IMR-90 (cell line): ENCODE data around the gene SMIM36. TPM values are rescaled to one million over a fixed set of nuclear protein-coding genes. Genes with fewer than 3 reads are reported as not detected.

Source experiments
- ATAC-seq: fragments of 200-7000 bp; cut with Tn5 transposase; 2 replicates; pipeline ENCODE4 v1.9.1; 2020; ENCODE audit warnings: low read depth, mild to moderate bottlenecking, moderate library complexity
- BruUV-seq: library from RNA; stranded (reverse); fragments of 400-500 nt; replicated peaks from 2 replicates; lab custom pipeline; 2021; lab: Mats Ljungman, UMichigan
- CTCF ChIA-PET: fragments of 300-600 bp; formaldehyde crosslinking; extraction: SDS; loops from one replicate; lab custom pipeline; 2021; ENCODE audit warnings: antibody characterized with exemption; lab: Yijun Ruan, JAX
- POLR2A ChIA-PET: fragments of 300-600 bp; sonication (Branson Sonifier 250); formaldehyde crosslinking; loops from one replicate; lab custom pipeline; 2022; ENCODE audit warnings: antibody characterized with exemption; ENCODE audit not compliant: unreplicated experiment; lab: Charles Lee
- DNase-seq: peaks from one replicate; pipeline ENCODE4 v3.0.0; 2013
- H2AFZ ChIP-seq: replicated peaks from 2 replicates; pipeline ENCODE3; 2013; ENCODE audit warnings: low read length, mild to moderate bottlenecking; ENCODE audit not compliant: poor library complexity
- H2AK5ac ChIP-seq: 2 replicates; pipeline ENCODE4 v1.6.1; 2013; ENCODE audit warnings: low read depth, low read length, inconsistent platforms
- H2AK9ac ChIP-seq: replicated peaks from 2 replicates; pipeline ENCODE3; 2013; ENCODE audit warnings: mild to moderate bottlenecking, low read depth, low read length, moderate library complexity; ENCODE audit not compliant: poor library complexity
- H2BK120ac ChIP-seq: 2 replicates; pipeline ENCODE4 v1.6.1; 2013; ENCODE audit warnings: low read depth, low read length, inconsistent platforms
- H2BK15ac ChIP-seq: 3 replicates; pipeline ENCODE4 v1.6.1; 2013; ENCODE audit warnings: low read depth, low read length, inconsistent platforms
- H2BK20ac ChIP-seq: 2 replicates; pipeline ENCODE4 v1.6.1; 2013; ENCODE audit warnings: low read depth, mild to moderate bottlenecking, inconsistent platforms, low read length, moderate library complexity
- H2BK5ac ChIP-seq: 2 replicates; pipeline ENCODE4 v1.6.1; 2013; ENCODE audit warnings: mild to moderate bottlenecking, low read depth, low read length, inconsistent platforms; ENCODE audit not compliant: poor library complexity, severe bottlenecking
- H3K14ac ChIP-seq: replicated peaks from 2 replicates; pipeline ENCODE4 v1.6.1; 2013; ENCODE audit warnings: low read depth, low read length, inconsistent platforms
- H3K18ac ChIP-seq: 2 replicates; pipeline ENCODE4 v1.6.1; 2013; ENCODE audit warnings: low read depth, low read length, control low read depth
- H3K23ac ChIP-seq: 2 replicates; pipeline ENCODE4 v1.6.1; 2013; ENCODE audit warnings: low read depth, low read length, inconsistent platforms
- H3K27ac ChIP-seq: 2 replicates; pipeline ENCODE4 v1.5.1; 2013; ENCODE audit warnings: mild to moderate bottlenecking, control low read depth, low read length; ENCODE audit not compliant: insufficient read depth
- H3K27me3 ChIP-seq: 2 replicates; pipeline ENCODE4 v1.6.1; 2013; ENCODE audit warnings: low read length; ENCODE audit not compliant: control insufficient read depth, insufficient read depth
- H3K36me3 ChIP-seq: 2 replicates; pipeline ENCODE4 v1.6.1; 2013; ENCODE audit warnings: low read length, mixed read lengths; ENCODE audit not compliant: control insufficient read depth, insufficient read depth
- H3K4ac ChIP-seq: 2 replicates; pipeline ENCODE4 v1.6.1; 2013; ENCODE audit warnings: low read depth, low read length, inconsistent platforms
- H3K4me1 ChIP-seq: 2 replicates; pipeline ENCODE4 v1.6.1; 2013; ENCODE audit warnings: low read length, mixed read lengths; ENCODE audit not compliant: control insufficient read depth, insufficient read depth
- H3K4me2 ChIP-seq: 2 replicates; pipeline ENCODE4 v1.6.1; 2013; ENCODE audit warnings: low read depth, mild to moderate bottlenecking, control low read depth, low read length, moderate library complexity
- H3K4me3 ChIP-seq: 2 replicates; pipeline ENCODE4 v1.5.1; 2013; ENCODE audit warnings: low read depth, mild to moderate bottlenecking, control low read depth, low read length, moderate library complexity; ENCODE audit not compliant: insufficient read depth
- H3K56ac ChIP-seq: 2 replicates; pipeline ENCODE4 v1.6.1; 2013; ENCODE audit warnings: low read length, inconsistent platforms; ENCODE audit not compliant: insufficient read depth; ENCODE audit errors: extremely low read depth
- H3K79me1 ChIP-seq, 2 experiments: 2 replicates each; pipeline ENCODE4 v1.6.1; 2013; ENCODE audit warnings: low read length in 2 of 2, inconsistent platforms in 1 of 2, low read depth in 1 of 2
- H3K9ac ChIP-seq: 2 replicates; pipeline ENCODE4 v1.6.1; 2013; ENCODE audit warnings: low read depth, low read length, control low read depth
- H3K9me1 ChIP-seq: 2 replicates; pipeline ENCODE4 v1.6.1; 2013; ENCODE audit warnings: low read length, inconsistent platforms; ENCODE audit not compliant: insufficient read depth
- H3K9me3 ChIP-seq: 2 replicates; pipeline ENCODE4 v1.6.1; 2013; ENCODE audit warnings: low read length; ENCODE audit not compliant: control insufficient read depth, insufficient read depth
- H4K20me1 ChIP-seq: 2 replicates; pipeline ENCODE4 v1.6.1; 2013; ENCODE audit warnings: low read length, inconsistent platforms; ENCODE audit not compliant: insufficient read depth
- H4K5ac ChIP-seq: 2 replicates; pipeline ENCODE4 v1.6.1; 2013; ENCODE audit warnings: mild to moderate bottlenecking, low read depth, low read length, control low read depth
- H4K8ac ChIP-seq, 2 experiments: 2 replicates each; pipeline ENCODE4 v1.6.1; 2013; ENCODE audit warnings: low read depth in 2 of 2, low read length in 2 of 2, control low read depth in 1 of 2, inconsistent platforms in 1 of 2
- H4K91ac ChIP-seq: 2 replicates; pipeline ENCODE4 v1.6.1; 2013; ENCODE audit warnings: low read depth, low read length, inconsistent platforms; ENCODE audit not compliant: insufficient read depth
- CEBPB ChIP-seq: IDR thresholded peaks from 2 replicates; pipeline ENCODE4 v1.6.1; 2012; ENCODE audit warnings: low read depth, low read length, improper control_type of control experiment
- CHD1 ChIP-seq: IDR thresholded peaks from 2 replicates; pipeline ENCODE4 v1.6.1; 2012; ENCODE audit warnings: low read depth, low read length, improper control_type of control experiment
- MAFK ChIP-seq: IDR thresholded peaks from 2 replicates; pipeline ENCODE4 v1.6.1; 2012; ENCODE audit warnings: low read depth, low read length, improper control_type of control experiment
- MAZ ChIP-seq: IDR thresholded peaks from 2 replicates; pipeline ENCODE4 v1.6.1; 2012; ENCODE audit warnings: low read depth, mild to moderate bottlenecking, low read length, improper control_type of control experiment, moderate library complexity, borderline replicate concordance
- RCOR1 ChIP-seq: IDR thresholded peaks from 2 replicates; pipeline ENCODE4 v1.6.1; 2012; ENCODE audit warnings: mild to moderate bottlenecking, low read length, improper control_type of control experiment; ENCODE audit not compliant: insufficient replicate concordance
- SMC3 ChIP-seq: fragments of 150-350 bp; IDR thresholded peaks from 2 replicates; pipeline ENCODE4 v1.6.1; 2016; ENCODE audit warnings: low read depth, mild to moderate bottlenecking, antibody characterized with exemption, low read length, moderate library complexity
- WGBS, 2 experiments: methylation state at CpG; one replicate each; pipeline versions ENCODE4 v1.1.5 to v1.1.7; 2013; ENCODE audit warnings: missing lambda C conversion rate in 2 of 2; ENCODE audit not compliant: insufficient read length in 1 of 2; ENCODE audit errors: extremely low coverage in 2 of 2; 5-methylcytosine and 5-hydroxymethylcytosine counted together
- dilution Hi-C: fragments of 300-500 bp; cut with HindIII; formaldehyde crosslinking; loops from one replicate; pipeline ENCODE4 v1.14.3; 2018; ENCODE audit warnings: low sequenced_read_pairs; ENCODE audit not compliant: unreplicated experiment
- in situ Hi-C: fragments of 300-500 bp; cut with MboI; formaldehyde crosslinking; loops from 3 replicates; pipeline ENCODE4 v1.14.3; 2019; ENCODE audit warnings: low sequenced_read_pairs, inconsistent platforms, mixed read lengths
- intact Hi-C: fragments of 100-400 bp; cut with micrococcal nuclease; formaldehyde crosslinking; loops from 2 replicates; pipeline ENCODE4 v1.10.0; 2022
- polyA plus RNA-seq, 3 experiments: library from polyadenylated mRNA; depleted of rRNA; stranded (reverse); fragments of >200 nt; gene quantifications; 2 replicates each; pipeline ENCODE4 v1.2.3, GENCODE V29; 2012; ENCODE audit warnings: low replicate concordance in 1 of 3
- total RNA-seq: library from RNA; depleted of rRNA; stranded (reverse); fragments of >200 nt; gene quantifications from 2 replicates; pipeline ENCODE4 v1.2.3, GENCODE V29; 2012
- TF ChIP-seq, protein P1 (sequence below): fragments of 150-350 bp; IDR thresholded peaks from 2 replicates; pipeline ENCODE4 v1.6.1; 2017; ENCODE audit warnings: mild to moderate bottlenecking, antibody characterized with exemption, low read length, low read depth
- TF ChIP-seq, protein P2 (sequence below): conservative IDR thresholded peaks from 2 replicates; pipeline ENCODE4 v1.5.1; 2012; ENCODE audit warnings: mild to moderate bottlenecking, low read depth, low read length, improper control_type of control experiment
- TF ChIP-seq, protein P3 (sequence below): fragments of 150-350 bp; IDR thresholded peaks from 2 replicates; pipeline ENCODE4 v1.6.1; 2016; ENCODE audit warnings: low read depth, mild to moderate bottlenecking, low read length, moderate library complexity, borderline replicate concordance

The SMIM36 gene
- total and polyA plus RNA-seq, 2 of the 4 experiments (the other 2 are of a cell fraction) = not detected

DNA sequence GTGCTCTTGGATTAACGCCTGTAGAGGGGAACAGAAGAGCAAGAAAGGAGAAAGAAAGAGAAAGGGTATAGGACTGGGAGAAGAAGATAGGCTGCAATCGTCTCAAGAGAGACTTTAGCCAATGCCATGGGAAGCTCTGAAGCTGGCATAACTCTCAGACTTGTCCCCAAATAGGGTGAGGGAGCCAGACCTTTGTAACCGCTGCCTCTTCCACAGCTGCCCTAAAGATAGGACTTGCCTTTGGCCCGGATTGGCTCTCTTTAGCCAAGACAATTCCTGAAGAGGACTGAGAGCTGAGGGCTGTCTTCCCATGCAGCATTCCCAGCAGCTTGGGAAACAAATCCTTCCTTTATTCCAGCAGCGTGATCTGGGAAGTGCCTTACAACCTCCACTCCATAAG is 68.8 kb downstream of the SMIM36 start:
- Histone ChIP-seq H3K56ac (no peak overlapping the region), H2AK5ac (peak overlapping the region; percentile 2), H3K36me3 (no peaks in the 10 kb centered on the region), H4K5ac (peak overlapping the region; percentile 3; the same call in 1 of the 2 replicates), H3K9ac (no peak overlapping the region), H3K27me3 (no peaks in the 10 kb centered on the region), H3K79me1 (no peaks in the 10 kb centered on the region), H3K9me1 (peaks cover 12% of the 10 kb centered on the region), H4K20me1 (no peaks in the 10 kb centered on the region), H3K23ac (0 out of 2 replicates have a peak overlapping the region, but pooled peaks have one; percentile 15), H2BK15ac (peak overlapping the region; percentile 47; the same call in 1 of the 3 replicates), H2BK20ac (peak overlapping the region; percentile 57), H4K91ac (peak overlapping the region; percentile 14; the same call in 1 of the 2 replicates), H3K18ac (peak overlapping the region; percentile 76; the same call in 1 of the 2 replicates), H3K27ac (peak overlapping the region; percentile 13; the same call in 1 of the 2 replicates), H2AK9ac (no peak overlapping the region), H3K4ac (peak overlapping the region; percentile 30; the same call in 1 of the 2 replicates), H2BK5ac (no peak overlapping the region), H4K8ac (0 out of 4 replicates have a peak overlapping the region, but pooled peaks of 1 of the 2 experiments have one; percentile 14), H2AFZ (no peak overlapping the region), H3K9me3 (no peaks in the 10 kb centered on the region), H3K4me1 (peaks cover 18% of the 10 kb centered on the region), H3K4me2 (no peak overlapping the region), H2BK120ac (peak overlapping the region; percentile 71; the same call in 1 of the 2 replicates), H3K14ac (peak overlapping the region; percentile 60), H3K4me3 (no peak overlapping the region)
- DNase-seq = no peak
- ChIA-PET CTCF (no interaction called here), POLR2A (interaction anchor here (0.6 kb wide), 1 partner anchor 10 kb away, joined by 3 read pairs; no protein-coding TSS in a partner anchor)
- intact Hi-C loops (no loop called here), in situ Hi-C loops (no loop called here), dilution Hi-C loops (no loop called here)
- no peak for ATAC-seq
- TF ChIP-seq MAFK = no peak
- no peak for TF ChIP-seq CEBPB
- no peak for TF ChIP-seq SMC3
- no peak for TF ChIP-seq MAZ
- no peak for TF ChIP-seq RCOR1
- no peak for TF ChIP-seq CHD1
- TF ChIP-seq, protein P1, sequence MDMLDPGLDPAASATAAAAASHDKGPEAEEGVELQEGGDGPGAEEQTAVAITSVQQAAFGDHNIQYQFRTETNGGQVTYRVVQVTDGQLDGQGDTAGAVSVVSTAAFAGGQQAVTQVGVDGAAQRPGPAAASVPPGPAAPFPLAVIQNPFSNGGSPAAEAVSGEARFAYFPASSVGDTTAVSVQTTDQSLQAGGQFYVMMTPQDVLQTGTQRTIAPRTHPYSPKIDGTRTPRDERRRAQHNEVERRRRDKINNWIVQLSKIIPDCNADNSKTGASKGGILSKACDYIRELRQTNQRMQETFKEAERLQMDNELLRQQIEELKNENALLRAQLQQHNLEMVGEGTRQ = no peak
- TF ChIP-seq, protein P2, sequence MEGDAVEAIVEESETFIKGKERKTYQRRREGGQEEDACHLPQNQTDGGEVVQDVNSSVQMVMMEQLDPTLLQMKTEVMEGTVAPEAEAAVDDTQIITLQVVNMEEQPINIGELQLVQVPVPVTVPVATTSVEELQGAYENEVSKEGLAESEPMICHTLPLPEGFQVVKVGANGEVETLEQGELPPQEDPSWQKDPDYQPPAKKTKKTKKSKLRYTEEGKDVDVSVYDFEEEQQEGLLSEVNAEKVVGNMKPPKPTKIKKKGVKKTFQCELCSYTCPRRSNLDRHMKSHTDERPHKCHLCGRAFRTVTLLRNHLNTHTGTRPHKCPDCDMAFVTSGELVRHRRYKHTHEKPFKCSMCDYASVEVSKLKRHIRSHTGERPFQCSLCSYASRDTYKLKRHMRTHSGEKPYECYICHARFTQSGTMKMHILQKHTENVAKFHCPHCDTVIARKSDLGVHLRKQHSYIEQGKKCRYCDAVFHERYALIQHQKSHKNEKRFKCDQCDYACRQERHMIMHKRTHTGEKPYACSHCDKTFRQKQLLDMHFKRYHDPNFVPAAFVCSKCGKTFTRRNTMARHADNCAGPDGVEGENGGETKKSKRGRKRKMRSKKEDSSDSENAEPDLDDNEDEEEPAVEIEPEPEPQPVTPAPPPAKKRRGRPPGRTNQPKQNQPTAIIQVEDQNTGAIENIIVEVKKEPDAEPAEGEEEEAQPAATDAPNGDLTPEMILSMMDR = no peak
- TF ChIP-seq, protein P3, sequence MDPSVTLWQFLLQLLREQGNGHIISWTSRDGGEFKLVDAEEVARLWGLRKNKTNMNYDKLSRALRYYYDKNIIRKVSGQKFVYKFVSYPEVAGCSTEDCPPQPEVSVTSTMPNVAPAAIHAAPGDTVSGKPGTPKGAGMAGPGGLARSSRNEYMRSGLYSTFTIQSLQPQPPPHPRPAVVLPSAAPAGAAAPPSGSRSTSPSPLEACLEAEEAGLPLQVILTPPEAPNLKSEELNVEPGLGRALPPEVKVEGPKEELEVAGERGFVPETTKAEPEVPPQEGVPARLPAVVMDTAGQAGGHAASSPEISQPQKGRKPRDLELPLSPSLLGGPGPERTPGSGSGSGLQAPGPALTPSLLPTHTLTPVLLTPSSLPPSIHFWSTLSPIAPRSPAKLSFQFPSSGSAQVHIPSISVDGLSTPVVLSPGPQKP = no peak
- no TSS peak for BruUV-seq
- 65% methylated on average over 3 of the region's 5 CpGs; no CpG with 5 or more reads in 1 of the 2 experiments for WGBS, 2 experiments
